HG02938 (cell line): Measurements from ENCODE around the gene RNF169.
A peak's percentile ranks its signal among the peaks of the same experiment; 100 is the strongest.
"Not testable (repeated sequence)": the region's sequence is repeated elsewhere in the genome, so short reads cannot be mapped to it uniquely, and the experiment has no call there.

ENCODE experiments used
- ATAC-seq: cut with Tn5 transposase; IDR thresholded peaks from one replicate; pipeline ENCODE4 v1.9.1; 2021; ENCODE audit warnings: mild to moderate bottlenecking, moderate library complexity; ENCODE audit not compliant: unreplicated experiment

Gene RNF169

DNA sequence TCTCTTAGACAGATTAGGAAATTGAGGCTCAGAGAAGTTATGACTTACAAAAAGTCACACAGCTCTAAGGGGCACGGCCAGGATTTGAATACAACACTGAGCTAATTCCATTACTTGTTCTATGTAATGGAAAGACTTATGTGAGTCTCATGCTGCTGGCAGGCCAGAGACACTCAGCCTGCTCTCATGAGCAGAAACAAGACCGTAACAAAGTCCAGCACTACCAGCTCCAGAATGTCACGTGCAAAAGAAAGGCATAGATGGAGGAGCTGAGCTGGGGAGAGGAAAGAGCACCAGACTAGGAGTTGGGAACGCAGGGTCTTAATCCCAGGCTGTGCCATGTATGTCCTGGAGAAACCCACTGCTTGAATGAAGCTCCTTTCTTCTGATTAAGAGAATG lies 19.3 kb upstream of the RNF169 start:
- no peak for ATAC-seq

DNA sequence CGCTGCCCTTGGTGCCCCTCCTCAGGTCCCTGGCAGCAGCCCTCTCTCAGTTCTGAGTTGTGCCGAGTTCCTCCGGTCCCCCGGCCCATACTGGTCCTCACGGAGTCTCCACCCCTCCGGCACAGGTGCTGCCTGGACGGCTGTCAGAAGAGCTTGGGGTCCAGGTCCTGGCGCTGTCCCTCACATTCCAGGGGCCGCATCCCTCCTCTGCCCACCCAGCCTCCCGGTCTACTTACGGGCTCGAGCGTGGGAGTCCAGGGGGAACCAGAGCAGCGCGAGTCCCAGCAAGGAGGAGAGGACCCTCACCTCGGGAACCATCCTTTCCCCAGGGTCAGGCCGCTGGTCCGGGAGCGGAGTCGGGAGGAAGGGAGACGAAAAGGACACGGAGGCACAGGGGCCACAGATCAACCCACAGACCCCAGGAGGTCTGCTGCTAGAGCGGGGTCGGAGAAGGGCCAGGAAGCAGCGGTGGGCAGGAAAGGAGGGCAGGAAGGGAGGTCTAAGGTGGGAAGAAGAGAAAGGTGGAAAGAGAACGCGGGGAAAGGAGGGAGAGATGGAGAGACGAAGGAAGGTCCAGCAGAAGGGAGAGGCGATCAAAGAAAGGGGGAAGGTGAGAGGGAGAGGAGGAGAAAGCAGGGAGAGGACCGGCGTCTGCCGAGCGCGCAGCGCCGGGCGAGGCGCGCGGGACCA lies 17.9 kb upstream of the RNF169 start:
- no peak for ATAC-seq

DNA sequence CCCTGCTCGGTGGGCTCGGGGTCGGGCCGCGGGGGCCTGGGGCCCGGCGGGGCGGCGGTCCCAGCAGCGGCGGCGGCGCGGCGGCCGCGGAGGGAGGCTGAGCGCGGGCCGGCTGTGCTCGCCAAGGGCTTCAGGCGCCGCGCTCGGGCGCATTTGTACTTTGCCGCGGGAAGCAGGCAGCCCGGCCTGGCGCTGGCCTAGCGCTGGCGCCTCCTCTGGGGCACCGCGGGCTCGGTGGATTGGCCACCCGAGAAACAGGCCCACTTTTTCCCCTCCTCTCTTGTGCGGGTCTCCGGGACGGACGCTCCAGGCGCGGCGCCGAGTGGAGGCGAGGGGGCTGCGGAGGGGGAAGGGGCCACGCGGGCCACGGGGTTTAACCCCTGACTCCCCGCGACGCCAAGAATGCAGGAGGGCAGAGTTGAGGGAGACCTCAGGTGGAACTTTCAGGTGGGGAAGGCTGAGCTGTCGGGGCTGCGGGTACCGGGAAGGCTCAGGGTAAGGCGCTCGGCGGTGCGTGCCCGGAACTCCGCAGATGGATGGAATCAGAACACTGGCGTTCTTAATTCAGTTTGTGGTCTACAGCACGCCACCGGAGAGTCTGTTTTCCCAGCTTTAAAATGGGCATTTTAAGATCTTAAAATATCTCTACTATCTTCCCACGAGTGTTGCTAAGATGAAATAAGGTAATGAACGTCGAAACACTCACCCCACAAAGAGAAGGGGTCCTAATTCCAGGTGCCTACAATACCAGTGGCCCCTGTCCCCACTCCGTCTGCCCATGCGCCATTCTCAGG lies 17.2 kb upstream of the RNF169 start, which contains the start of gene CHRDL2:
Gene CHRDL2 (minus strand): TSS at position 126 of the 794 bp plus-strand sequence. CDS start 538 bp downstream, outside the sequence.
- no peak for ATAC-seq

DNA sequence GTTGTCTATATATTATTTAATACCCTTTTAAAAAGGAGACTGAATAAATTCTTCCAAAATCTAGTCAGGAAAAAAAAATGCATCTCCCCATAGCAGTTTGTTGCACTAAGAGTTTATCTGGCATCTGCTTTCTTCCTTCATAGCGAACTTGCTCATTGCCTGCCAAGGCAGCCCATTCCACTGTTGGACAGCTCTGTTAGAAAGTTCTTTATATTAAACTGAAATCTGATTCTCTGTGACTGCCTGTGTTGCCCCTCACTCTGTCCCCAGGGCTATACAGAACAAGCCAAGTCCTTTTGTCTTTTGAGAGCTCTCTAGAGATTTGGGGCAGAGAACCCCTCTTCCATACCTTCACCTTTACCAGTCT lies 14.1 kb upstream of the RNF169 start:
- ATAC-seq, result no peak

DNA sequence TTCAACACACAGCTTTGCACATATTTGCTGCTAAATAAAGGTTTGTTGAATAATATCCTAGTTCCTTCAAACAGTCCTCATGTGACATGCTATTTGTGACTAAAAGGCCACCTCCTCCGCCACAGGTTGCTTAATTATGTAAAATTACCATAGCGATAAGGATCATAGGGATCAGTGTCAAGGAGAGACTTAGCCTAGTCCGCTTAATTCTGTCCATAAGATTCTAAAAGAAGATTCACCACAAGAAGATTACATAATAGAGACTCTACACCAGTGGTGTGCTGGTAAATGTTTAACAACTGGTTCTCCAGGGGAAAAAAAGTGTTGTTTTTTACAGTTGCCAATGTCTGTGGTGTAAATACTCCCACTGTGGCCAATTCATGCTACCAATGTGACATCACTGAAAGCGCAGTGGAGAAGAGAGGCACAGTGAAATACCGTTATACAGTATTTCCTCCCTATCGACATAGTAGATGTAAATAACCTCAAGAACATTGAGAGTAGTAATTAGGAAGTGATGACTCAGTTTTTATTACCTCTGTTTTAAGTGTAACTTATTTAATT lies 13.2 kb upstream of the RNF169 start:
- no peak for ATAC-seq

DNA sequence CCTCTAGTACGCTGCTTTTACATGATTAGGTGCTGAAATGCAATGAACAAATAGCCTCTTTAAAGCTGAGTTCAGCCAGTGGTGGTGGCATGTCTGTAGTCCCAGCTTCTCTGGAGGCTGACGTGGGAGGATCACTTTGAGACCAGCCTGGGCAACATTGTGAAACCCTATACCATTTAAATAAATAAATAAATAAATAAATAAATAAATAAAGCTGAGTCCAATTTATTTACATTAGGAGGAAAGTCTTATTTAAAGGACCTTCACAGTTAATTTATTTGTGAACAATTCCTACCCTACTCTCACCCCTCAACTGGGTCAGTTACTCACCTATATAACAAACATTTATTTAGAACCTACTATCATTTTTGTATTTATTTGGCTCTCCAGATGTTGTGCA lies 12.6 kb upstream of the RNF169 start:
- no peak for ATAC-seq

DNA sequence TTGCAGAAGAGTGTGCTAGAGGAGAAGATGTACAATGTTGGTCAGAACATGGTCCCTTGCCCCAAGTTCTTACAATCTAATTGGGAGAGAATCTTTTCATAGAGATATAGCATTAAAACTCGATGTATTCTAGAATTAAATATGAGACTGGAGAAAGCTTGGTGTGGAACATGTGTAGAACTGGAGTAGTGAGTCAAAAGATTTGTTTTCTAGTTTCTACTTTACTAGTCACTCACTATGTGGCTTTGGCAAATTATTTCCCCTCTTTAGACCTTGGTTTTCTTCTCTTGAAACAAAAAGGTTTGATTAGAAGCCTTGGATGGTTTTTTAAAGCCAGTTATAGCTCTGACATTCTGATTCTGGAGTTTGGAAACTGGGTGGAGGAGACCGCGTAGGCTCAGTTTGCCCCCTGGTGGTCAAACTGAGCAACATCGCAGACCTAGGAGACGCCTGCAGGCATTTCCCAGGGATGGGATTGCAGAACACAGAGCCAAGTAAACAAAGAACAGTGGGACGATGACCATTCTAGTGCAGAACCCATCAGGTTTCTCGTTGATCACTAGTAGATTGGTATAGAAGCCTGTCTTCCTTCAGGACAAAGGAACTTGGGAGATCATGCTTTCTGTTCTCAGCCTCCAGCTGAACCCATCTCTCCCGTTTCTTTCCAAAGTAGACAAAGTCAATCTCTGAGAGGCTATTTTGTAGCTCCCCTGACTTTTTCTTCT lies 8.9 kb upstream of the RNF169 start:
- ATAC-seq, result peak; percentile 52

DNA sequence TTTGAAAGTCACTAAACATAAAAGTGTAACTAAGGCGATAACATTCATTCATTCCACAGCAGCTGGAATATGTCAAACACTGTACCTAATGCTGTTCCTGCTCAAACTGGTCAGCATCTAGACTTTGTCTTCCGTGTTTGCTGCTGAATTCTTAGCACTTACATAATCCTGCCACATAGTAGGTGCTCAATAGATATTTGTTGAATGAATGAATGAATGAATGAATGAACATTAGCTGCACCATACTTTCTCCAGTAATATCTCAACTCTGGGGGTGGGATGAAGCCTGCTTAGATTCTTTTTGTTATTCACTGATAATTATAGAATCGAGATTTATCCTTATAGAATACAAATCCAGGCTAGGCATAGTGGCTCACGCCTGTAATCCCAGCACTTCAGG lies 6.6 kb upstream of the RNF169 start:
- ATAC-seq, result no peak

DNA sequence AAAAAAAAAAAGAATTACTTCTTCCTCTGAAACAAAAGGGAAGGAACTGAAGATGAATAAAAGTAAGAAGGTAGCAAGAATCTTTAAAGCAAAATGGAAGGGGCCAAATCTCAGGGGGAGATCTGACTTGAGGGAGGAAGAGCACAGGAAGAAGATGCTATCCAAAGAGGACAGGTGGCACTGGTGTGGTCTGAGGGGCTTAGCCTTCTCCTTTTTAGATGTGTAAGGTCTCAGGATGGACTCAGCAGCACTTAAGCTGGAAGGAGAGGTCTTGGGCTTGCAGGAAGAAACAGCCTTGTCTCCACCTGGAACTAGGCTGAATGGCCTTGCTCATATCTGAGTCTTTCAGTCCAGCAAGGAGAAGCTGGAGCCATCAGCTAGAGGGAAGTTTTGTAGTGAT lies 5.0 kb upstream of the RNF169 start:
- ATAC-seq, result no peak

DNA sequence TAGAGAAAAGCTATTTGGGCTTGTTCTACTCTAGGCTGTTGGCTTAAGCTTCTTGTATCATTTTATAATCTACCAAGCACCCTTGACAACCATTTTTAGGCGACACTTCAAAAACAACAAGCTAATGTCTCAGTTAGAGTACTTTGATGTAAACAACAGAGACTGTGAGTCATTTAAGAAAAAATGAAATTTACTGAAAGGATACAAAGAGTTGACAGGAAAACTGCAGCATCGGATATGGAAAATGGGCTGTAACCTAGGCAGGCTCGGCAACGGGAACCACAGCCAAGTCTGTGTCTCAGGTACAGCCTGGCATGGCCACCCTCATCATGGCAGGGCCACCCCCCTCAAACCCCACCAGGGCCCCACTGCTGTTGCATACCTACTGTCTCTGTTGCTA lies 4.4 kb upstream of the RNF169 start:
- no peak for ATAC-seq

DNA sequence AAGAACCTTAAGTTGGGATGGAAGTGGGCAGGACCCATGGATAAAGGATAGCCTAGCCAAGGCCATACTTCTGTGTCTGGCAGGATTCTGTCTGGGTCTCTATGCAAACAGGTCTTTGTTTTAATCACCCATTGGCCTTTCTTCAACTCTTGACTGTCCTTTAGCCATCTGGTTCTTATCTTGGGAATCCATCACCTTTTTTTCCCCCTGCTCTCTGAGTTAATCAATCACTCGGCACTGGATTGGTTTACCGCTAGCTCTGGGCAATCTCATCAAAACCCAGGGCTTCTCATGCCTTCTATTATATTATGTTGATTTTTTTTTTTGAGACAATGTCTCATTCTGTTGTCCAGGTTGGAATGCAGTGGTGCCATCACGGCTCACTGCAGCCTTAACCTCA lies 1.8 kb upstream of the RNF169 start:
- no peak for ATAC-seq

DNA sequence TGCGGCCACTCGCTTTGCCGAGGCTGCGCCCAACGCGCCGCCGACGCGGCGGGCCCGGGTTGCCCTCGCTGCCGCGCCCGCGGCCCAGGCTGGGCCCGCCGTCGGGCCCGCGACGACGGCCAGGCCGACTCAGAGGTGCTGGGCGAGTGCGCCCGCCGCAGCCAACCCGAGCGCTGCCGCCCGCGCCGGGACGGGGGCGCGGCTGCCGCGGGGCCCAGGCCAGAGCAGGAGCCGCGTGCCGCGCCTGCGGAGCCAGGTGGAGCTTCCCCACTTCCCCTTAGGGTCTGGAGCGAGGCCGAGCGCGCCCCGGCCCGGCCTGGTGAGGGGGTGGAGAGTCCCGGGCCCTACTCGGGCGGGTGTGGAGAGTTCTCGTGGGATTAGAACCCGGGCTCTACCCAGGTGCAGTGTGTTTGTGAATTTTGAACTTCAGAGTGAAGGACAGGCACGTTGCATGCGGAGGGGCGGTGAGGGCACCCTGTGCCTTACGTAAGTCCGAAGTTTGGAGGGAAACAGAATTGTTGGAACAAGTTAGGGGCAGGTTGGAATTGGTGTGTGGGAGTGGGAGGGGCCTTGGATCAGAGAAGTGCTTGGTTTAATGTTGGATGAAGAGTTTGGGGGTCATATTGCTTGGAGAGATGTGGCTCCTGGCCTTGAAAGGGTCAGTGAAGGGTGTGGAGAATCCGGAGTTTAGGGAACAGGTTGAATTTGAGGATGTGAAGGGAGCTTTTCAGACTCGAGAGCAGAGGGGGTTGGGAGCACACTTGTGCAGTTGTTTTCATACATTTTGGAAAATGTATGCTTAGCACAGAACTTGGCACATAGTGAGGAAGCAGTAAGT lies 697 bp downstream of the RNF169 start:
- peak; percentile 37 for ATAC-seq

DNA sequence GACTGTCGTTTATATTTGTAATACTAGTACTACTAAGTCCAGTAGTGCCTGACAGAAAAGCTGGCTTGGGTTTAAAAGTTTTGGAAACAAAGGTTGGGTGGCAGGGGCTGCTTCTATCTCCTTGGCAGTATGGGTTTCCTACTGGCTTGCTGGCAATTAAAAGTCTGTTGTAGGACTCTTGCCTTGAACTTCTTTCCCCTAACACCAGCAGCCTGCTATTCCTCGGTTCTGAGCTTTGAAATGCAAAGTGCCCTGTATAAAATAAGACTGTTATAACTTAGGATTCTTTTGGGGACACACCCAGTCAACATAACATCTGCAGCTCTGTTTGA lies 1.3 kb downstream of the RNF169 start:
- ATAC-seq, result no peak

DNA sequence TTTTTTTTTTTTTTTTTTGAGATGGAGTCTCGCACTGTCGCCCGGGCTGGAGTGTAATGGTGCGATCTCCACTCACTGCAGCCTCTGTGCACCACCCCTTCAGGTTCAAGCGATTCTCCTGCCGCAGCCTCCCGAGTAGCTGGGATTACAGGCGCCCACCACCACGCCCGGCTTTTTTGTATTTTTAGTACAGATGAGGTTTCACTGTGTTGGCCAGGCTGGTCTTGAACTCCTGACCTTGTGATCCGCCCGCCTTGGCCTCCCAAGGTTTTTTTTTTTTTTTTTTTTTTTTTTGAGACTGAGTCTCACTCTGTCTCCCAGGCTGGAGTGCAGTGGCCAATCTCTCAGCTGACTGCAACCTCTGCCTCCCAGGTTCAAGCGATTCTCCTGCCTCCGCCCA lies 1.9 kb downstream of the RNF169 start:
- not testable (repeated sequence) for ATAC-seq

DNA sequence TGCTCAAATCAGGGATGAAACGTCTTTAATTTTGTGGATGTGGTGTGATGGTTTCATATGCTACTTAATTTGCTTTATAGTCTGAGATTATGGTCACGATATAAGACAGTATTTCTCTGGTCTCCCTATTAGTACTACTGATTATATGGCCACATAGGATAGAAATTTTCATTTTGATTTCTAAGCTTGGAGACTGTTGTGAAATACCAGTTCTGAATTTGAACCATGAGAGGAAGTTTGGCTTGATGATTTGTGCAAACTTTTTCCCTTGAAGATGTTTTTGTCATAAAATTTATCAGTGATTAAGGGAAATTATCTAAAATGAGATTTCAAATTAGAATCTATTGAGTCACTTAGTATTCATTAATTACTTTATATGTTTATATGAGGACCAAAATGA lies 2.7 kb downstream of the RNF169 start:
- no peak for ATAC-seq

DNA sequence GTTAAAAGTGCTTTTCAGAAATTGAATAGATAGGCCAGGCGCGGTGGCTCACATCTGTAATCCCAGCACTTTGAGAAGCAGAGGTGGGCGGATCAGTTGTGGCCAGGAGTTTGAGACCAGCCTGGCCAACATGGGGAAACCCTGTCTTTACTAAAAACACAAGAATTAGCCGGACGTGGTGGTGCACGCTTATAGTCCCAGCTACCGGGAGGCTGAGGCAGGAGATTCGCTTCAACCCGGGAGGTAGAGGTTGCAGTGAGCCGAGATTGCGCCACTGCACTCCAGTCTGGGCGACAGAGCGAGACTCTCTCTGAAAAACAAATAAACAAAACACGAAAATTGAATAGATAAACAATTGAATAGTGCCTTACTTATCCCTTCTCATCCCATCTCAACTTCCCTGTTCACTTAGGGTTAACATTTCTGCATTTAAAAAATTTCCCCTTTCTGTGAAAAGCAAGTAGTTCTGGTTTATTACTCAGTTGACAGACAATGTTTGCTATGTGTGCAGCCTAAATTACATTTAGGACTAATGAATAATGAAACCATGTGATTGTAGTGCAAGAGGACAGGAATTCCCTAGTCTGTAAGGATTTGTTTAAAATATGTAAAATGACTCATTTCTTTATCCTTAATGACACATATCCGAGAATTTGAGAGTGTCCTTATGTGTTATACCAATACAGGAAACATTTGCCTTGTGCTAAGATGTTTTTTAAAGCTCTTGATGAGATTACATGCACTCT lies 6.0 kb downstream of the RNF169 start:
- ATAC-seq, result no peak

DNA sequence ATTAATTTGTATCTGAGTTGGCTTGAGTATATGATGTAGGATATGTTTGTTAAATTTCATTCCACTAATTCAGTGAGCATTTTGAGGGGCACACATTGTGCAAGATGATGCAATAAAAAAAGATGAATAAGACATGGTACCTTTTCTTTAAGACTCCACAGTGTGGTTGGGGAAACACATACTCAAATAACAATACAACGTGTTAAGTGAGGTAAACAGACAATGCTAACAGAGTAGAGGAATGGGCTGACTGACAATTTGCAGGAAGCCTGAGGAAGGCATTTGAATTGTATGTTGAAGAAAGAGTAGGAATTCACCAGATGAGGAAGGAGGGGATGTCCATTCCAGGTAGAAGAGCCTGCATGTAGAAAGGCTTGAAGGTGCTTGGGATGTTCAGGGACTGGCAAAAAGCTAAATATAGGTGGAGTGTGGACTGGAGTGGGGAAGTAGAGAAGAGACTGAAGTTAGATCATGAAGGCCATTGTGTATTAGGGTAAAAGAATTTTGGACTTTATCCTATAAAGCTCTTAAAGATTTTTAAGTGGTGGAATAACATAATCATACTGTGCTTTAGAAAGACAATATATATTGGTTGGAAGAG lies 6.8 kb downstream of the RNF169 start:
- no peak for ATAC-seq

DNA sequence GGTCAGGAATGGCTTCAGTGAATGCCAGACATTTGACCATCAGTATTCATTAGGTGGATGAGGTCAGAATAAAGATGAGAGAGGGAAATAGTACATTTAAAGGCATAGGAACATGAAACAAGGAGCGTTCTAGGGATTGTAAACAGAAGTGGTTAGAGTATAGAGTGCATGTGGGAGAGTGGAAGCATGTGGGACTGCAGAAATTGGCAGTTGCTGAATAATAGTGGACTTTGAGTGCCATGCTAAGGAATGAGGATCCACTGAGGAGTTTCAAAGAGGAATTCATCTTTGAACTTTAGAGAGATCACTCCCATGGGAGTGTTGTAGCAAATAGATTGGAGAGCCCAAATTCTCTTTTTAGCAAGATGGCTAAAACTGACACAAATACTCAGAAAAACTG lies 7.9 kb downstream of the RNF169 start:
- ATAC-seq, result no peak

DNA sequence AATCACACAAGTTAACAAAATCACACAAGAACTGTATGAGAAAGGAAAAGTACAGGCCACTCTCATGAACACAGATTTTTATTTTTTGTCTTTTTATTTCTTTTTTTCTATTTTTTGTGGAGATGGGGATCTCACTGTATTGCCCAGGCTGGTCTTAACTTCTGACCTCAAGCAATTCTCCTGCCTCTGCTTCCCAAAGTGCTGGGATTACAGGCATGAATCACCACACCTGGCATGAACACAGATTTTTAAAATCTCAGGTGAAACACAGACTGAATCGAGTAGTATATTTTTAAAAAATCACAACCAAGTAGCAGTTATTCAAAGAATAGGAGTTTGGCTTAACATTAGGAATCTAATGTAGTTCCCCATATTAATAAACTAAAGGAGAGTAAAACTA lies 18.3 kb downstream of the RNF169 start:
- ATAC-seq, result no peak

DNA sequence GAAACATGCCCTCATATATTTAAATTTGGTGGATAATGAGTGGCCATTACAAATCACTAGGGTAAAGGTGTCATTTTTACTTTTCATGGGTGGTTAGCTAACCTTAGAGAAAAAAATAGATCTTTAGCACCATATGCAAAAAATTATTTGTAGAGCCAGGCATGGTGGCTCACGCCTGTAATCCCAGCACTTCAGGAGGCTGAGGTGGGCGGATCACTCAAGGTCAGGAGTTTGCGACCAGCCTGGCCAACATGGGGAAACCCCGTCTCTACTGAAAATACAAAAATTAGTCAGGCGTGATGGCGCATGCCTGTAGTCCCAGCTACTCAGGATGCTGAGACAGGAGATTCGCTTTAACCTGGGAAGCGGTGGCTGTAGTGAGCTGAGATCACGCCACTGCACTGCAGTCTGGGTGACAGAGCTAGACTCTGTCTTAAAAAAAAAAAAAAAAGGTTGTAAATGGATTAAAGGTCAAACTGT lies 19.6 kb downstream of the RNF169 start:
- not testable (repeated sequence) for ATAC-seq
